ENCODE results near the gene KBTBD12.

The KBTBD12 gene

GRCh38 chr3:128006061-128007032 lies 91.3 kb downstream of the KBTBD12 start:
- no peak overlapping the region for H3K27ac ChIP-seq (ENCODE audit: low read depth, low read length)
- H3K4me3 ChIP-seq (ENCODE audit: low read depth in 1 of 2, low read length in 2 of 2): no peak overlapping the region
- peaks cover 0 to under 1% of the 10 kb centered on the region in 2 donors for H3K4me1 ChIP-seq (ENCODE audit: control insufficient read depth in 1 of 2, insufficient read depth in 2 of 2, low read length in 2 of 2)
- H3K9ac ChIP-seq (ENCODE audit: low read depth in 1 of 2, low read length in 2 of 2): no peak overlapping the region
- H3K9me3 ChIP-seq (ENCODE audit: control insufficient read depth in 1 of 2, low read length in 2 of 2): no peaks in the 10 kb centered on the region
- peaks cover 0 to 7% of the 10 kb centered on the region in 2 donors for H3K27me3 ChIP-seq (ENCODE audit: control insufficient read depth in 1 of 2, insufficient read depth in 2 of 2, low read length in 2 of 2)
- H3K36me3 ChIP-seq (ENCODE audit: control insufficient read depth in 1 of 2, insufficient read depth in 2 of 2, low read length in 2 of 2): no peaks in the 10 kb centered on the region

- no peaks in the 10 kb centered on the region for H3K9me3 ChIP-seq (ENCODE audit: control insufficient read depth in 1 of 2, low read length in 2 of 2)
- peaks cover 0 to 8% of the 10 kb centered on the region in 2 donors for H3K27me3 ChIP-seq (ENCODE audit: control insufficient read depth in 1 of 2, insufficient read depth in 2 of 2, low read length in 2 of 2)
- H3K27ac ChIP-seq (ENCODE audit: low read depth, low read length): no peak overlapping the region
- H3K36me3 ChIP-seq (ENCODE audit: control insufficient read depth in 1 of 2, insufficient read depth in 2 of 2, low read length in 2 of 2): no peaks in the 10 kb centered on the region
- no peak overlapping the region for H3K4me3 ChIP-seq (ENCODE audit: low read depth in 1 of 2, low read length in 2 of 2)
- peaks cover 4% of the 10 kb centered on the region in 2 donors for H3K4me1 ChIP-seq (ENCODE audit: control insufficient read depth in 1 of 2, insufficient read depth in 2 of 2, low read length in 2 of 2)
- no peak overlapping the region for H3K9ac ChIP-seq (ENCODE audit: low read depth in 1 of 2, low read length in 2 of 2)
Measured at GRCh38 chr3:128007033-128007424, 92.0 kb downstream of the KBTBD12 start.

GRCh38 chr3:128009952-128010846 lies 95.2 kb downstream of the KBTBD12 start:
- Histone ChIP-seq H3K4me3 (ENCODE audit: low read depth in 1 of 2, low read length in 2 of 2) (no peak overlapping the region), H3K9ac (ENCODE audit: low read depth in 1 of 2, low read length in 2 of 2) (no peak overlapping the region)

GRCh38 chr3:128011140-128011539 lies 96.1 kb downstream of the KBTBD12 start:
- H3K4me1 ChIP-seq (ENCODE audit: control insufficient read depth in 1 of 2, insufficient read depth in 2 of 2, low read length in 2 of 2): peaks cover 4% of the 10 kb centered on the region in 2 donors
- peaks cover 0 to 3% of the 10 kb centered on the region in 2 donors for H3K27me3 ChIP-seq (ENCODE audit: control insufficient read depth in 1 of 2, insufficient read depth in 2 of 2, low read length in 2 of 2)
- no peak overlapping the region for H3K9ac ChIP-seq (ENCODE audit: low read depth in 1 of 2, low read length in 2 of 2)
- no peak overlapping the region for H3K27ac ChIP-seq (ENCODE audit: low read depth, low read length)
- no peaks in the 10 kb centered on the region for H3K9me3 ChIP-seq (ENCODE audit: control insufficient read depth in 1 of 2, low read length in 2 of 2)
- no peaks in the 10 kb centered on the region for H3K36me3 ChIP-seq (ENCODE audit: control insufficient read depth in 1 of 2, insufficient read depth in 2 of 2, low read length in 2 of 2)
- H3K4me3 ChIP-seq (ENCODE audit: low read depth in 1 of 2, low read length in 2 of 2): no peak overlapping the region

More at GRCh38 chr3:128009952-128010846, 95.2 kb downstream of the KBTBD12 start:
- H3K27ac ChIP-seq (ENCODE audit: low read depth, low read length): no peak overlapping the region
- H3K4me1 ChIP-seq (ENCODE audit: control insufficient read depth in 1 of 2, insufficient read depth in 2 of 2, low read length in 2 of 2): peaks cover 4% of the 10 kb centered on the region in 2 donors
- no peaks in the 10 kb centered on the region for H3K9me3 ChIP-seq (ENCODE audit: control insufficient read depth in 1 of 2, low read length in 2 of 2)
- peaks cover 0 to 3% of the 10 kb centered on the region in 2 donors for H3K27me3 ChIP-seq (ENCODE audit: control insufficient read depth in 1 of 2, insufficient read depth in 2 of 2, low read length in 2 of 2)
- H3K36me3 ChIP-seq (ENCODE audit: control insufficient read depth in 1 of 2, insufficient read depth in 2 of 2, low read length in 2 of 2): no peaks in the 10 kb centered on the region

GRCh38 chr3:128012050-128012449 lies 97.0 kb downstream of the KBTBD12 start:
- Histone ChIP-seq H3K9me3 (ENCODE audit: control insufficient read depth in 1 of 2, low read length in 2 of 2) (no peaks in the 10 kb centered on the region), H3K27ac (ENCODE audit: low read depth, low read length) (no peak overlapping the region), H3K4me3 (ENCODE audit: low read depth in 1 of 2, low read length in 2 of 2) (no peak overlapping the region), H3K9ac (ENCODE audit: low read depth in 1 of 2, low read length in 2 of 2) (no peak overlapping the region), H3K4me1 (ENCODE audit: control insufficient read depth in 1 of 2, insufficient read depth in 2 of 2, low read length in 2 of 2) (peaks cover 4% of the 10 kb centered on the region in 2 donors), H3K36me3 (ENCODE audit: control insufficient read depth in 1 of 2, insufficient read depth in 2 of 2, low read length in 2 of 2) (no peaks in the 10 kb centered on the region), H3K27me3 (ENCODE audit: control insufficient read depth in 1 of 2, insufficient read depth in 2 of 2, low read length in 2 of 2) (peaks cover 0 to 3% of the 10 kb centered on the region in 2 donors)

- no peaks in the 10 kb centered on the region for H3K9me3 ChIP-seq (ENCODE audit: control insufficient read depth in 1 of 2, low read length in 2 of 2)
- H3K27me3 ChIP-seq (ENCODE audit: control insufficient read depth in 1 of 2, insufficient read depth in 2 of 2, low read length in 2 of 2): peaks cover 0 to 3% of the 10 kb centered on the region in 2 donors
Measured at GRCh38 chr3:128014548-128014947, 99.5 kb downstream of the KBTBD12 start.

GRCh38 chr3:128016502-128016901 lies 101.5 kb downstream of the KBTBD12 start:
- Histone ChIP-seq H3K4me1 (ENCODE audit: control insufficient read depth in 1 of 2, insufficient read depth in 2 of 2, low read length in 2 of 2) (peaks cover 2 to 3% of the 10 kb centered on the region in 2 donors), H3K36me3 (ENCODE audit: control insufficient read depth in 1 of 2, insufficient read depth in 2 of 2, low read length in 2 of 2) (no peaks in the 10 kb centered on the region), H3K9ac (ENCODE audit: low read depth in 1 of 2, low read length in 2 of 2) (no peak overlapping the region), H3K4me3 (ENCODE audit: low read depth in 1 of 2, low read length in 2 of 2) (no peak overlapping the region), H3K27me3 (ENCODE audit: control insufficient read depth in 1 of 2, insufficient read depth in 2 of 2, low read length in 2 of 2) (peaks cover 0 to 3% of the 10 kb centered on the region in 2 donors), H3K9me3 (ENCODE audit: control insufficient read depth in 1 of 2, low read length in 2 of 2) (no peaks in the 10 kb centered on the region), H3K27ac (ENCODE audit: low read depth, low read length) (no peak overlapping the region)

More at GRCh38 chr3:128014548-128014947, 99.5 kb downstream of the KBTBD12 start:
- Histone ChIP-seq H3K27ac (ENCODE audit: low read depth, low read length) (no peak overlapping the region), H3K4me3 (ENCODE audit: low read depth in 1 of 2, low read length in 2 of 2) (no peak overlapping the region), H3K4me1 (ENCODE audit: control insufficient read depth in 1 of 2, insufficient read depth in 2 of 2, low read length in 2 of 2) (peaks cover 4% of the 10 kb centered on the region in 2 donors), H3K36me3 (ENCODE audit: control insufficient read depth in 1 of 2, insufficient read depth in 2 of 2, low read length in 2 of 2) (no peaks in the 10 kb centered on the region), H3K9ac (ENCODE audit: low read depth in 1 of 2, low read length in 2 of 2) (no peak overlapping the region)

- Histone ChIP-seq H3K27me3 (ENCODE audit: control insufficient read depth in 1 of 2, insufficient read depth in 2 of 2, low read length in 2 of 2) (no peaks in the 10 kb centered on the region), H3K4me3 (ENCODE audit: low read depth in 1 of 2, low read length in 2 of 2) (no peak overlapping the region), H3K27ac (ENCODE audit: low read depth, low read length) (no peak overlapping the region), H3K9ac (ENCODE audit: low read depth in 1 of 2, low read length in 2 of 2) (no peak overlapping the region), H3K4me1 (ENCODE audit: control insufficient read depth in 1 of 2, insufficient read depth in 2 of 2, low read length in 2 of 2) (no peaks in the 10 kb centered on the region), H3K9me3 (ENCODE audit: control insufficient read depth in 1 of 2, low read length in 2 of 2) (no peaks in the 10 kb centered on the region), H3K36me3 (ENCODE audit: control insufficient read depth in 1 of 2, insufficient read depth in 2 of 2, low read length in 2 of 2) (no peaks in the 10 kb centered on the region)
Measured at GRCh38 chr3:128021768-128022372, 106.8 kb downstream of the KBTBD12 start.

GRCh38 chr3:128033102-128033501 lies 118.1 kb downstream of the KBTBD12 start:
- no peak overlapping the region for H3K9ac ChIP-seq (ENCODE audit: low read depth in 1 of 2, low read length in 2 of 2)

More at GRCh38 chr3:128033102-128033501, 118.1 kb downstream of the KBTBD12 start:
- Histone ChIP-seq H3K9me3 (ENCODE audit: control insufficient read depth in 1 of 2, low read length in 2 of 2) (no peaks in the 10 kb centered on the region), H3K4me1 (ENCODE audit: control insufficient read depth in 1 of 2, insufficient read depth in 2 of 2, low read length in 2 of 2) (no peaks in the 10 kb centered on the region), H3K27me3 (ENCODE audit: control insufficient read depth in 1 of 2, insufficient read depth in 2 of 2, low read length in 2 of 2) (peaks cover 0 to 10% of the 10 kb centered on the region in 2 donors), H3K4me3 (ENCODE audit: low read depth in 1 of 2, low read length in 2 of 2) (no peak overlapping the region), H3K36me3 (ENCODE audit: control insufficient read depth in 1 of 2, insufficient read depth in 2 of 2, low read length in 2 of 2) (no peaks in the 10 kb centered on the region), H3K27ac (ENCODE audit: low read depth, low read length) (no peak overlapping the region)
